GM19035 (cell line): ENCODE measurements around the gene ORAI2.
A peak's percentile ranks its signal among the peaks of the same experiment; 100 is the strongest.
"Not testable (repeated sequence)": the region's sequence is repeated elsewhere in the genome, so short reads cannot be mapped to it uniquely, and the experiment has no call there.

Source experiments
- ATAC-seq: cut with Tn5 transposase; IDR thresholded peaks from one replicate; pipeline ENCODE4 v1.9.1; 2021; ENCODE audit not compliant: unreplicated experiment

ORAI2 gene

GRCh38 chr7:102468478-102469350 is 35.3 kb downstream of the ORAI2 start:
- ATAC-seq: no peak

DNA sequence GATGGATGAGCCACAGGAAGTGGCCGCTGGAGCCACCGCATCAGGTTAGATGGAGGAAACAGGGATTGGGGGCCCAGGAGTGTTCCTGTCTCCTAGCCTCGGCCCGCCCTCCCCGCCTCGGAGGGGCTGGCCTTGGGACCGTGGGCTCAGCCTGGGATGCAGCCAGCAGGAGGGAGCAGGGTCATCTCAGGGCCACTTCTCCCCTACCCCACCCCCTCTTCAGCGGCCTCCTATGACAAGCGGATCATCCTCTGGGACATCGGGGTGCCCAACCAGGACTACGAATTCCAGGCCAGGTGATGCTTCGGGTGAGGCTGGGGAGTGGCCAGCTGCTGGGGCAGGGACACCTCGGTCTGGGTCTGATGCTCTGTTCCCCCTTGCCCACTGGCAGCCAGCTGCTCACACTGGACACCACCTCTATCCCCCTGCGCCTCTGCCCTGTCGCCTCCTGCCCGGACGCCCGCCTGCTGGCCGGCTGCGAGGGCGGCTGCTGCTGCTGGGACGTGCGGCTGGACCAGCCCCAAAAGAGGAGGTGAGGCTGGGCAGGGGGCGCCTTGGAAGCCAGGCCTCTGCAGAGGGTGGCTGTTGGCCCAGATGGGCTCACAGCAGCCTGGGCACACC is 36.1 kb downstream of the ORAI2 start:
- ATAC-seq: no peak

DNA sequence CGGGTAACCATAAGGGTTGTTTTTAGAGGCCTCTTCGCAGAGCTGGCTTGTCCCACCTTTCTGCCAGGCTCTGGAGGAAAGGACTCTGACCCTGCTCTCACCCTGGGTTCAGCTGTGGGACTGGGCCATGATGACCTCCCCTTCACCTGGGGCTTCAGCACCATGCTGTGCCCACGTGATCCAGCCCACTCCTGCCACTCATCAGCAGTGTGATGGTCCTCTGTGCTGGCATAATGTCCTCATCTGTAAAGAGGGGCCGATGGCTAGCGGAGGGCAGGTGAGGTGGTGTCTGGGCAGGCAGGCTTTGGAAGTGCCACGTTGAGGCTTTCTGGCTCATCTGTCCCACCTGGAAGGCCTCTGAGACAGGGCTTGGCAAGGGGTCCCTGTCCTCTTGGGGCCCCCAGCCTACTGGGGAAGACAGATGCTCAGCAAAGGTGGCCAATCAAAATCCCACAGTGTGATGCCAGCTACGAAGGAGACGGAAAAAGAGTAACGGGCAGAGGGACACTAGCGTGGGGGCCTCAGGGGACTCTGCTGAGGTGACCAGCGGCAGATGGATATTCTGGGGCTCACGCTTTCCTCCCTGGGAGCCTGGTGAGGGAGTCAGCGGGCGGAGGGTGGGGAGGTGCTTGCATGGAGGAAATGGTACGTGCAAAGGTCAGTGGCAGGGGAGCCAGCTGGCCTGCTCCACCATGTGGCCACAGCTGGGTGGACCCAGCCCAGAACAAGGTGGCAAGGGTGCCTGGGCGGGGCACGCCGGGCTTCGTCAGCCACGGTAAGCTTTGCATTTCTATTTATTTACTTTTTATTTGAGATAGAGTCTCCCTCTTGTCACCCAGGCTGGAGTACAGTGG is 36.8 kb downstream of the ORAI2 start:
- ATAC-seq: no peak

GRCh38 chr7:102471791-102472125 is 38.4 kb downstream of the ORAI2 start:
- ATAC-seq: no peak

DNA sequence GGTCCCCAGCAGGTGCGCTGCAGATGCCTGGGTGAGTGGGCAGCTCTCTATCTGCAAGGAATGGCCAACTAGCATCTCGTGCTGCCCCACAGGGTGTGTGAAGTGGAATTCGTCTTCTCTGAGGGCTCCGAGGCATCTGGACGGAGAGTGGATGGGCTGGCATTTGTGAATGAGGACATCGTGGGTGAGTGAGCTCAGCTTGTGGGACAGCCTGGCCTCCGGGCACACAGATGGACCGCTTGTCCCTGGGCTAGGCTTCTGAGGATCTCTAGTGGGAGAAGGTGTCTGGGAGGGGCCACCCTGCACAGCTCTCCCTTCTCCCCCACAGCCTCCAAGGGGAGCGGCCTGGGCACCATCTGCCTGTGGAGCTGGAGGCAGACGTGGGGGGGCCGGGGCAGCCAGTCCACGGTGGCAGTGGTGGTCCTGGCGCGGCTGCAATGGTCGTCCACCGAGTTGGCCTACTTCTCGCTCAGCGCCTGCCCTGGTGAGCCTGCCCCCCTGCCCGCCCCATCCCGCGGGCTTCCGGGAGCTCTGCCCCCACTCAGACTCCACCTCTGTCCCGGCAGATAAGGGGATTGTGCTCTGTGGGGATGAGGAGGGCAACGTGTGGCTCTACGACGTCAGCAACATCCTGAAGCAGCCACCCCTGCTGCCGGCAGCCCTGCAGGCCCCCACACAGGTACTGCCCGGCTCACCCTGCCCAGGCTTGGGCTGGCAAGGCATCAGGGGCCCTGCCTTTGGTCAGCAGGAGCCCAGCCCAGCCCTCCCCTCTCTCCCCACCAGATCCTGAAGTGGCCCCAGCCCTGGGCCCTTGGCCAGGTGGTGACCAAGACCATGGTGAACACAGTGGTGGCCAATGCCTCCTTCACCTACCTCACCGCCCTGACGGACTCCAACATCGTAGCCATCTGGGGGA is 39.0 kb downstream of the ORAI2 start:
- ATAC-seq: no peak

GRCh38 chr7:102473271-102473991 is 40.1 kb downstream of the ORAI2 start:
- no peak for ATAC-seq

- ATAC-seq: not testable (repeated sequence)
Measured at GRCh38 chr7:102474116-102474515, 40.7 kb downstream of the ORAI2 start.

- not testable (repeated sequence) for ATAC-seq
Measured at GRCh38 chr7:102474736-102475435, 41.5 kb downstream of the ORAI2 start.

DNA sequence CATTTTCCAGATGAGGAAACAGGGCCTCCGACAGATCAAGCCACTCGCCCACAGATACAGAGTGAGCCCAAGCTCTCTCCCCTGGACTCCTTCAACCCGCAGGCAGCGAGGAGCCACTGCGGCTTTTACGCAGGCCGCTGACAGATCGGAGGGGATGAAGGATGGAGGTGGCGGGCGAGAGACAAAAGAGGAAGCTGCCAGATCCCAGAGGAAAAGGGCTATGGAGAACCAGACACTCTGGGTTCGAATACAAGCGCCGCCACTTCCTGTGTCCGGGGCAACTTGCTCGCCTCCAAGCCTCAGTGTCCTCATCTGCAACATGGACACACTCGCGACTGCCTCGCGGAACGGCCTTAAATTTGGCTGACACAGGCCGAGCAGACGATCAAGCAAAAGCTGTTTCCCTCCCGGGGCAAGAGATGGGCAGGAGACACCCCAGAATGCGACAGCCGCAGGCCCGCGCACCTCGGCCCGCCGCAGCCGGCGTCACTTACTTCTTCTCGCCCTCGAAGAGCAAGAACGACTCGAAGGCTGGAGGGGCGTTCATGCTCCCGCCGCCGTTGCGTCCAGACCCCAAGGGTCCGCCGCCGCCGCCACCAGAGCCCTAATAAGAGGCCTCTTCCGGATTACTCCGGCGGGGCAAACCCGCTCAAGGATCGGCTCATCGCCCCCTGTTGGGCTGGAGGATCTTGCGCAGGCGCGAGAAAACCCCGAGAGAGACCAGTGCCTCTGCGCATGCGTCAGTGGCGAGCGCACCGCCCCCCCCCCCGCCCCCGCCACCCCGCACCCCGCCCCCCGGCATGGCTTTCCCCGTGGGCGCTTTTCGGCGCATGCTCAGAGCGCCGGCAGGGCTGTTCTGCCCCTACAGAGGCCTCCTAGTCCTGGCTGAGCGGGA is 45.2 kb downstream of the ORAI2 start, which contains the start of gene POLR2J:
POLR2J (minus strand) TSS at position 609 of the 895 bp plus-strand sequence; CDS start at position 547, 62 bp downstream.
- peak; percentile 87 for ATAC-seq

DNA sequence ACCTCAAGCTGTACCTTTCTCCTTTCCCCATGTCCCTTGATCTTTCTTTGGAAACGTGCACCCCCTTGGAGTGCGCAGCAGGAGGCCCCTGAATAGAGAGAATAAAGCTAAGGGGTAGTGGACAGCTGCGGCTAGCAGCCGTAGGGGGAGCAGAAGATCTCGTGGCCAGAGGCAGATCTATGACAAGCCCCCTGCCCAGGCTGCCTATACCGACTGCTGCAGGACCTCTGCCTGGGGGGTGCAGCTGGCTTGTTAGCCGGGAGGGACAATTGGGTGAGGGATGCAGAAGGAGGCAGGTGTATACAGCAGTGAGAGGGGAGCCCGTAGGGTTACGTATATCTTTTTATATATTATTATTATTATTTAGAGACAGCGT is 45.8 kb downstream of the ORAI2 start:
- ATAC-seq: peak; percentile 38

DNA sequence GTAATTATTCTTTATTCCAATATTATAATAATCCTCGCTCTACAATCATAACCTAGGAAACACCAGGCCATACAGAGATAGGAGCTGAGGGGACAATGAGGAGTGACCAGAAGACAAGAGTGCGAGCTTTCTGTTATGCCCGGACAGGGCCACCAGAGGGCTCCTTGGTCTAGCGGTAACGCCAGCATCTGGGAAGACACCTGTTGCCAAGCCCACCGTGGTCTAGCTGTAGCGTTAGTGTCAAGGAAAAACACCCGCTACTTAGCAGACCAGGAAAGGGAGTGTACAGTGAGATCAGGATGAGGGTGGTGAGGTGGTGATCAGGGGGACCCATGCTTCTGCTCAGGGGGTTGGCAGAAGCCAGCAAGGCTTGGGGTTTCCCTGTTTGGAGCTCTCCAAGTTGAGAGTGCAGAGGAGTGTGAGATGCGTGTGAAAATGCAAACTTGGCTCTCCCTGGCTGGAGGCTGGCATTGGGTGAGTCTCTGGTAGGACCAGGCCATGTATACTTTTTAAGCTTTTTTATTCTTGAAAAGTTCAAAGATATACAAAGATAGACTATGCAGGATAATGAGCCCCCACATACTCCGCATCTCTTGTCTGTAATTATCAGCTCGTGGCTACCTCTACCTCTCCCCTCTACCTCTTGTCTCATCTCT is 46.7 kb downstream of the ORAI2 start:
- ATAC-seq: not testable (repeated sequence)

DNA sequence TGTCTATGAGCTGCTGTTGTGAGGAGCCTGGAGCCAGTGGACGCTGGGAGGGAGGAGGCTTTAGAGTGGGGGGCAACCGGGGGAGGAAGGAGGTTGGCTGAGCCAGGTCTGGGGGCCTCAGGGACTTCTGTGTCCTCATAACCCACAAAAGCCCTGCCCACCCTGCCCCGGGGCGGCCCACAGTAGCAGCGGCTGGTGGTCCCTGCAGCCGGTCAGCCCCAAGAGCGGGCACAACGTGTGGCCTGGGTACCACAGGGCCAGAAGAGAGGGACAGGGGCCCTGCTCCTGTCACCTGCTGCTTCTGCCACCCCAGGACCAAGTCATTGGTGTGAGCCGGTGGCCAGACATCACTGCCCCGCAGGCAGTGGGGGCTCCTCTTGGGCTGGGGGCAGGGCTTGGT is 48.6 kb downstream of the ORAI2 start:
- not testable (repeated sequence) for ATAC-seq

DNA sequence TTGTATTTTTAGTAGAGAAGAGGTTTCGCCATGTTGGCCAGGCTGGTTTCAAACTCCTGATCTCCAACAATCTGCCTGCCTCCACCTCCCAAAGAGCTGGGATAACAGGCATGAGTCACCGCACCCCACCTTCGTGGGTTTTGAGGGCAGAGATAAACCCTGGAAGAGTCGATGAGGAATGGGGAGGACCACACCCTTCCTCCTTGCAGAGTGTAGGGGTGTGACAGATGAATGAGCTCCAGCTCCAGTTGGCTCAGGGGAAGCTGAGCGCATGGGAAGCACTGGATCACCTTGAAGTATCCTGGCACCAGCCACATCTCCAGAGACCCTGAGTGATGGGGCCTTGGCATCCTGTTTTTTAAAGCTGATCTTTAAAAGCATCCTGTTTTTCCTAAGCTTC is 50.9 kb downstream of the ORAI2 start:
- ATAC-seq: not testable (repeated sequence)

- peak; percentile 45 for ATAC-seq
Measured at GRCh38 chr7:102490529-102491075, 57.2 kb downstream of the ORAI2 start.

DNA sequence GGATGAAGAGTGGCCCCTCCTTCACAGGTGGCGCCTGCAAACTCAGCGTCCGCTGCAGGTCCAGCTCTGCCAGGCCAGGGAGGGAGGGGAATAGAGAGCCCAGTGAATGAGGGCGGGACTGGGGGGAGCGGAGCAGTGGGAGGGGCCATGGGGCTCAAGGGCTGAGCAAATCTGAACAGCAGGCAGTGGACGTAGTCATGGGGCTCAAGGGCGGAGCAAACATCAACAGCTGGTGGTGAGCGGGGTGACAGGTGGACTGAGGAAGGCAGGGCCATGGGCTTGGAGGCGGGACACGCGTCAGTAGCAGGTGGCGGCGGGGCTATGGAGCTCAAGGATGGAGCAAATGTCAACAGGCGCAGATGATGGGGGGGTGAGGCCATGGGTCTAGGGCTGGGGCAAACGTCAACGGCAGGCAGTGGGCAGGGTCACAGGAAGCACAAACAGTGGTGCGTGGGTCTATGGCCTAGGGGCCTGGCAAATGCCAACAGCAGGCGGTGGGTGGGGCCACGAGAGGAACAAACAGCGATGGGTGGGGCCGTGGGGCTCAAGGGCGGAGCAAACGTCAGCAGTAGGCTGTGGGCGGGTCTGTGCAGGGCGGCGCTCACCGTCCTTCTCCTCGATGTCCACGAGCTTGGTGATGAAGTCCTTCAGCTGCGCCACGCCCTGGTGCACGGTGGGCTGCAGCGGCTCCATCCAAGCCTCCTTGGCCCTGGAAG is 60.0 kb downstream of the ORAI2 start:
- ATAC-seq: peak; percentile 44

GRCh38 chr7:102494026-102494425 is 60.7 kb downstream of the ORAI2 start:
- ATAC-seq: peak; percentile 14
